HG03097 (cell line): Measurements from ENCODE around the gene RAB33A.

Experiments
- ATAC-seq: cut with Tn5 transposase; IDR thresholded peaks from one replicate; pipeline ENCODE4 v1.9.1; 2021; ENCODE audit not compliant: unreplicated experiment, low FRiP score

RAB33A gene

DNA sequence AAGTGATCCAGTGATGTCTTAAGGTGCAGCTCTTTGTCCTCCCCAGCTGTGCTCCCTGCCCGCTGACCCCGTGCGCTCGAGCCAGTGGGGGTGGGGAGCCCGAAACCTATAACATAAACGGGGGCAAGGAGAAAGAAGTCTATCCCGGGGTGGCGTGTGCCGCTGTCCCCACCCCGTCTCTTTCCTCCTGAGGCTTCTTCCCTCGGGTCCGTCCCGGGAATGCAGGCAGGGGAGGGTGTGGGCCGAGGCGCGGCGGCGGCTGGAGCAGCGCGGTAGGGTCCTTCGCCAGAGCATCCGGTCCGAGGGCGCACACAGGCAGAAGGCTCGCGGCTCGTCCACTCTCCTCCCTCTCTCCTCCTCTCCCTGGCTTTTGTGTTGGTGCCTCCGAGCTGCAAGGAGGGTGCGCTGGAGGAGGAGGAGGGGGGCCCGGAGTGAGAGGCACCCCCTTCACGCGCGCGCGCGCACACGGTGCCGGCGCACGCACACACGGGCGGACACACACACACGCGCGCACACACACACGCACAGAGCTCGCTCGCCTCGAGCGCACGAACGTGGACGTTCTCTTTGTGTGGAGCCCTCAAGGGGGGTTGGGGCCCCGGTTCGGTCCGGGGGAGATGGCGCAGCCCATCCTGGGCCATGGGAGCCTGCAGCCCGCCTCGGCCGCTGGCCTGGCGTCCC lies at the start of gene RAB33A:
Gene RAB33A (plus strand): TSS at position 517 of the 681 bp plus-strand sequence. CDS start 101 bp downstream, at position 618.
- ATAC-seq = no peak

DNA sequence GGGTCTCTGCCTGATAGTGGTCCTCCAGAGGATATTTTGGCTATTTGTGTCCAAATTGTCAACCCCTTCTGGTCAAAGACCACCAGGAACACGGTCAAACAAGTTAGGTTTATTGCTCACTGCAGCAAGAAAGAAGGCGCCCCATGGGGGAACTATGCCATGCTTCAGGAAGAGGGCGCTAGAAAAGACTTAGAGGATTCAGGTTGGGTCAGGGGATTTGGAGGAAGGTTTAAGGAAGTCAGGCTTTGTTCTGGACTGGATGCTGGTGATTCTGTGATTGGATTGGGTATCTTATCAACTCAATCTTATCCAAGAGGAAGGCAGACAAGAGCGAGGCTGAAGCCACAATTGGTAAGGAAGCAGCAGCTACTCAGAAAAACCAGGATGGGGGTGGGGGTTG lies 47.2 kb upstream of the RAB33A start:
- no peak for ATAC-seq

DNA sequence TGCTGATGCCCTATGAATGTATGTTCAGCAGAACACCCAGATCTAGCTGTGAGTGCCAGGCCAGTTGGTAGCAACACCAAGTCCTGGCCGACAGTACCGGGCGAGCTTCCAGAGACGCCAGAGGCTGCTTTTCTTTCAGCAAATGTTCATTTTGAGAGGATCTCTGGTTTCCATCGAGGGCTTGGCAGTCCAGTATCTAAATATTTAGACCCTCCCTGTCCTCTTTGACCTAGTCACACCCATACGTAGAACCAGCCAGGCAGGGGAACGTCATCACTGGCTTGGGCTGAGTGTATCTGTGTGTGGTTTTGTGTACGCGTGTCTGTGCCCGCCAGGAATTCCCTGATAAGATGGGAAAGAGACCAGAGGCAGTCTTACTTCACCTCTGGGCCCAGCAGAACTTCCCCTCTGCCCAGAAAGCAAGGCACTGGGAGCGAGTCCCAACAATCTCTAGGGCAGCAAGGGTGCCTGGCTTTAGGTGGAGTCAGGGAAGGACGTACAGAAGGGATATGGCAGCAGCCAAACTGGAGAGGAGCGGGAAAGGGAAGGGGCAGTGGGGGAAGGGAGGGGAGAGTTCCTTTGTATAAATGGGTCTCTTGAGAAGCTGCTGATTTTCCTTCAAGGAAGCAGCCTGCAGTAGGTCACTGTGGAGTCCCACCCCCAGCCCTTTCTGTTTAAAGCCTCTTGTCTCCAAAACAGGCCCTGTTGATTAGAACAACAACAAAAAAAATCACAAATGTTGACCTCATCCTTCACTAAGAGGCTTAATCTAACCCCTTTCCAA lies 46.5 kb upstream of the RAB33A start:
- no peak for ATAC-seq

- no peak for ATAC-seq
Measured at GRCh38 chrX:130130990-130131389, 40.8 kb upstream of the RAB33A start.

- no peak for ATAC-seq
Measured at GRCh38 chrX:130136496-130136895, 35.3 kb upstream of the RAB33A start.

- no peak for ATAC-seq
Measured at GRCh38 chrX:130136961-130137360, 34.8 kb upstream of the RAB33A start.

DNA sequence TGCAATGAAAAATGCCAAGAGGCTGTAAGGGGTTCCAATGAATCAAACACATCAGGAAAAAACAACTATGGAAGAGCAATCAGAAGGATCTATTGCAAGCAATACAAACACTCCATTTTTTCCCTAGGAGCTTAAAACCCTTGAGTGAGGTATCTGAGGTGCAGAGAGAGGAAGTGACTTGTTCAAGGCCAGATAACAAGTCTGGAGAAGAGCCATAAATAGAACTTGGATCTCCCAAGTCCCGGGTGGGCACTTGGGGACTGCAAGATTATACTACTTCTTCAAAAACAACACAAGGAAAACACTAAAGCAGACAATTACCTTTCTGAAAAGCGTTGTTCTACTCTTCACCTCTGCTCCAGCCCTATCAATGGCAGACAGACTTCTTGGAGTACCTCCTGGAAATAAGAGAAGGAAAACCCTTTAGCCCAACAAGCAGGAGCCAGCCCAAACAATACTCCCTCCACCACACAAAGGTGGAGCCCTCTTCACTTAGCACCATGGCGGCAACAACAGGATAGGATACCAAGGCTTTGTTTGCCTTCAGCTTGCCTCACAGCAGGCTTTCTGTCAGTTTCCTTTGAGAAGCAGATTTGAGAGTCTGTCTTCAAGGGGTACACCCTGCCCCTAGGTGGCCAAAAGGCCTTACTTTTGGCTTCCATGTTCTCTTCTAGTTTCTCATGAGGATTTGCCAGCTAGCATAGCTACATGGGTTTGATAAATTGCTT lies 32.1 kb upstream of the RAB33A start:
- no peak for ATAC-seq

- no peak for ATAC-seq
Measured at GRCh38 chrX:130144509-130144908, 27.3 kb upstream of the RAB33A start.

- no peak for ATAC-seq
Measured at GRCh38 chrX:130145123-130145522, 26.6 kb upstream of the RAB33A start.

- ATAC-seq = no peak
Measured at GRCh38 chrX:130147631-130148030, 24.1 kb upstream of the RAB33A start.

- ATAC-seq = no peak
Measured at GRCh38 chrX:130155564-130155963, 16.2 kb upstream of the RAB33A start.

GRCh38 chrX:130158311-130158710 lies 13.5 kb upstream of the RAB33A start:
- no peak for ATAC-seq

DNA sequence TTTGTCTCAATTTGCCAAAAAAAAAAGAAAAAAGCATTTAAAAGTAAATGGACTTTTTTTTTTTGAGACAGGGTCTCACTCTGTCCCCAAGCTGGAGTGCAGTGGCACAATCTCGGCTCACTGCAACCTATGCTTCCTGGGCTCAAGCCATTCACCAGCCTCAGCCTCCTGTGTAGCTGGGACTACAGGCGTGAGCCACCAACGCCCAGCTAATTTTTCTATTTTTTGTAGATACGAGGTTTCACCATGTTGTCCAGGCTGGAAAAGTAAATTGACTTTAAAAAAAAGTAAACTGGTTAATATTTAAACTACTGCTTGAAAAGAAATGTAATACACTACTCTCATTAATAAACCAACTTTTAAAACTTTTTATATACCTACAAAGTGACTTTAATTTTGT lies 12.0 kb upstream of the RAB33A start:
- no peak for ATAC-seq

DNA sequence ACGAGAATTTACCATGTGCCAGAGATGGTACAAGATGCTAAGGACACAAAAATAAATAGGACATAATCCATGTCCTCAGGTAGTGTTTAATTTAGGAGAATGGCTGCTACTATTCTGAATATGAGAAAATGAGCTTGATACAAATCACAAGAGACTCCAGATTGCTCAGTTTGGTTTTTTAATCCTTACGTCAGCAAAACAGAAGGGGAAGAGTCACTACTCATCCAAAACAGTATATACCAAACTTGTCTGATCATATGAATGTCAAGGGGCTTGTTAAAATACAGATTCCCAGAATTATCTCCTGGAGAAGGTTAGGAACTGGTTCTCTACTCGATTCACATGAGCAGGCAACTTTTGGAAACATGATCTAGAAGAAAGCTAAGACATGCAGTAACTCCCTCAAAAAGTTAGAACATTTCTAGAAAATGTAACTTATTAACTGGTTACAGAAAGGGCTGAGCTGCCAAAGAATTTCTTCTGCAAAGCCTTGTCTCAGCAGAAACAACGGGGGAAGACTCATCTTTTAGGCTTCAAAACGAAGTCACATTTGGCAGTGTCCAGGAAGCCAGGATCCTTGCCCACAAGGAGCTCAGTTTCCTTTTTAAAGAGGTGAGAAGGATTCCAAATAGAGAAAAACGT lies 9.5 kb upstream of the RAB33A start:
- ATAC-seq = no peak

GRCh38 chrX:130163398-130163797 lies 8.4 kb upstream of the RAB33A start:
- no peak for ATAC-seq

- ATAC-seq = no peak
Measured at GRCh38 chrX:130165181-130165702, 6.5 kb upstream of the RAB33A start.

DNA sequence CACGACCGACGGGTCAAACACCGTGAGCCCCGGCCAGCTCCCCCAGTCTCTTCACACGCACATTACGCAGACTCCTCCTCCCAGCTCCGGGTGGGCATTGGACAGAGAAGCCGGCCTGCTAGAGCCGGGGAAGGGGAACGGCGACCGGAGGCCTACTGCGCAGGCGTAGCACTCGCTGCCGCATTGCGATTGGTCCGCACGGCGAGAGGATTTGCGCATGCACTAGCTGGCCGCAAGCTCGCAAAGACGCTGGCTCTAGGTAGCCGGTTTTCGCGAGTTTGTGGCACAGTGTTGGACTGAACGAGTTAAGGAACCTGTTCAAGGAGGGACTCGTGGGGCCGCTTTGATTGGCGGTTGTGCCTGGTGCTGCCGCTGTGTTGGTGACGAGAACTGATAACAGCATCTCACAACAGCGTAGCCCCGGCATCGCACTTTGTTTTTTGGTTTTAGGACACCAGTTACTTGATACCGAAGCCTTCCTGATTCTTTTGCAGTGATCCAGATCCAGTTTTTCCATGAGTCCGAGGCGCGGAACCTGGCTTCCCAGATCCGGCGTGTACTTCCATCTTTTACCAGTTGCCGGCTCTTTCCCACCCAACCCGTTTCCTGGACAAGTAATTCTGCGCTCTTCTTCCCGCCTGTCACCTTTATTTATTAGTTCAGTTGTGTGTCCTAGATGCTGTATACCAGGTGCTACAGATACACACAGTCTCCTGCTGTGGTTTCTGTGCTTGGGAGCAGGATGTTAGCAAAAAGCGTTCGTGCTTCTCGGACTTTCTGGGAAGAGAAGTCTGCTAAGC lies 5.9 kb upstream of the RAB33A start, which contains the start of gene AIFM1:
Gene AIFM1 (minus strand): TSS at position 139 of the 800 bp plus-strand sequence. CDS start 185 bp downstream, outside the sequence.
- peak; percentile 85 for ATAC-seq

DNA sequence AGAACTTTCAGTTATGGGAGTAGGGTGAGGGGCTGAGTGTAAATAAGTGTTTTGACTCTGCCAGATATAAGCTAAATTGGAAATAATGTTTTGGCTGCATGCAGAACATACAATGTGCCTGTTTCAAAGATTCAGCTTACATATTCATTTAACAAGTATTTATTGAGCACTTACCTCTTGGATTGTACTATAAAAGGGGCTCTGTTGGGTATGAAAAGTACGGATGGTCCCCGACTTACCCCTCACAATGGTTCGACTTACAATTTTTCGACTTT lies 5.3 kb upstream of the RAB33A start:
- ATAC-seq = no peak

- no peak for ATAC-seq
Measured at GRCh38 chrX:130167040-130167439, 4.7 kb upstream of the RAB33A start.
